Stimulated activated CD8-positive, alpha-beta memory T cell treated with anti-CD3 and anti-CD28 coated beads, Interleukin-12 subunit alpha, Interleukin-12 subunit beta, amount 100 ng/mL, for 4 hours (primary cell): Measurements from ENCODE around the gene NSMCE3.
"Not testable (repeated sequence)": the region's sequence is repeated elsewhere in the genome, so short reads cannot be mapped to it uniquely, and the experiment has no call there.

ENCODE experiments used
- DNase-seq: peaks from one replicate; pipeline ENCODE4 v3.0.0-alpha.2; 2020; ENCODE audit warnings: low read depth

The NSMCE3 gene

DNA sequence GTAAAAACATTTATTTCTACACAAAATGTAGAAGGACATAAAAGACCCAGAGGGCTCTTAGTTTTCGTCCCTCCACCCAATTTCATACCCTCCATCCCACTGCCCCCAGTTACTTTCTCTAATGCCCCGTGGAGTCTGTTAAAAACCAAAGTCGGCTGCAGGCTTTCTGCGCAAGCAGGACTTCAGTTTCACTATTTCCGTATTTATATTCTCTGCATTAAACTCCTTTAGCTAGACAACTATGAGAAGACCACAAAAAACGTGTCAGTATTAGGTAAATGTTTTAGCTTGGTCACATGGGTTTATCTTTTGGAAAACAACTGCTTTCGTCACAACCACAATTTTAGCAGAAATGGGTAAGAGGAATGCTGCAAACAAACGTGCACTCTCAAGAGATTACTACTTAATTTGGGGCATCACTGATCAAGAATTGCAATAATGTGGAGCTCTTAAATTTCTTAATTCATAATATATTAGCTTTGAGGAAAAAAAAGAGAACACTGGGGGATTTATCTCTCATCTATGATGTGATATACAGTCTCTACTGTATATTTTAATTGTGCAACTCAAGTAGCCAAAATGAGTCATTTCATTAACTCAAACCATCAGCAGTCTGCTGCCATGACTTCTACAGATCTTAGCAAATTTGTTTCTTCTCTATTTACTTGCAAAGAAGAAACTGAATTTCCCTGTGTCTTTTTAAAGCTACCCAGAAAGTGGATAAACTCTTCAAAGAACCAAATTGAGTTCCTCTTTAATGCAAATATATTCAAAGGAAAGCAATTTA, 740 bp upstream of the NSMCE3 start:
- DNase-seq = no peak

DNA sequence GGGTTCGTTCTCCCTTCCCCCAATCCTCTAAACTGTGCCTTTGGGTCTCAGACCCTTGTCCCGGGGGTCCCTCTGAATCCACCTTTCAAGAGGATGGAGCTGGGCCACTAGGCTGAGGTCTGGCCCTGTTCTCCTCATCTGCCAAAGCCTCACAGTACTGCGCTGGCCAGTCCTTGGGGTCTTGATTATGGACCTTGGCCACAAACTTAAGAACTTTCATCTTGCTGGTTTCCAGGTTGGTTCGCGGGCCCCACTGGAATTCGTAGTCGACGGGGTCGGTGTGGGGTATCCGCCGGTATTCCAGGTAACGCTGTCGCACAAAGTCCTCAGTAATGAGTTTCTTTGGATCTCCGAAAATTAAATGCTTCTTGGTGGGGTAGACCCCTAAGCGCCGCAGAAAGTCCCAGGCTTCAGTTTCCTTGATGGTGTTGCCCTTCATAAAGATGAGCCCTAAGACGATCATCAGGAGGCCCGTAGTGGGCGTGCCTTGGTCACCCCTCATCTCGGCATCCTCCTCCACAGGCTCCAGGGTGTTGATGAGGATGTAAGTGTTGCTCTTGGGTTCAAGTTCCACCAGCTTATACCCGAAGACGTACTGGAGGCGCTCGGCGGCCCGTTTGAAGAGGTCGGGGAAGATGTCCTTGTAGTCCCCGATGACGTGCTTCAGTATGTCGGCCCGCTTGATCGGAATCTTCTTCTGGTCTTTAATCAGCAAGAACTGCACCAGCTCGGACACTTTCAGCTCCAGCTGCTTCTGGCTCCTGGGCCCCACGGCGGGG, 727 bp downstream of the NSMCE3 start:
- peak; percentile 34 for DNase-seq

DNA sequence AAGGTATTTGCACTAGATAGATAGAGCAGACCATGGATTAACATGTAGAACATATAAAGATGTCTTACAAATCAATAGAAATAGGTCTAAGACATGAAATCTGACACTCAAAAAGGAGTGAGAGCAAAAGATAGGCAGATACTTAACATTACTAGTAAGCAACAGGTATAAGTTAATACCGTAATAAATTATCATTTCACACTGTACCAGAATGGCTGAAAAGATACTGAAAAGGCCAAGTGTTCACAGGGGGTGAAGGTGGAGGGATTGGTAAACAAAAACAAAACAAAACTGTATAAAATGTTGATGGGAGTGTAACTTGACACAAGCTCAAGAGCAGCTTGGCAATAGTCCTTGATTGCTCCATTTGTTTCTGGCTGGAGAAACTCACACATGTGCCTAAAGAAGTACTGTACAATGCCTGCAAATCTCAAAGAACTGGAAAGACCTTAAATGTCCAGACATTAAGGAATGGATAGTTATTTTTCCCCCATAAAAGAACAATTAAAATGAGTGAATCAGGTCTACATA, 3.5 kb downstream of the NSMCE3 start:
- no peak for DNase-seq

DNA sequence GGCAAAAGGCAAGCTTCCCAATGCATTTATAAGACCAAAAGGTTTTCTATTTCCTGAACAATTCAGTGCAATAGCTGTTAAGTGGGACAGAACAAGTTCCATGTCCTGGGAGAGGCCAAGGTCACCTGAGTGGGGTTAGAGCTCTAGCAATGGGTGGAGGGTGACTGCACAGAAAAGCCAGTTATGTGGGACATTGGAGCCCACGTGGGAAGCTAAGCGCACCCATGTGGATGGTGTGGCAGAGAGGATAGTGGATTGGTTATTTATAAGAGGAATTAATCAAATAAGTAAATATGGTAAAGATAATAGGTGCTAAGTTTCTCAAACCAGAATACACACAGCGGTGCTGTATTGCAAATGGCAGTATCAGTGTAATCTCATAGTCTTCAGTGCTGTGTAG, 6.3 kb downstream of the NSMCE3 start:
- no peak for DNase-seq

DNA sequence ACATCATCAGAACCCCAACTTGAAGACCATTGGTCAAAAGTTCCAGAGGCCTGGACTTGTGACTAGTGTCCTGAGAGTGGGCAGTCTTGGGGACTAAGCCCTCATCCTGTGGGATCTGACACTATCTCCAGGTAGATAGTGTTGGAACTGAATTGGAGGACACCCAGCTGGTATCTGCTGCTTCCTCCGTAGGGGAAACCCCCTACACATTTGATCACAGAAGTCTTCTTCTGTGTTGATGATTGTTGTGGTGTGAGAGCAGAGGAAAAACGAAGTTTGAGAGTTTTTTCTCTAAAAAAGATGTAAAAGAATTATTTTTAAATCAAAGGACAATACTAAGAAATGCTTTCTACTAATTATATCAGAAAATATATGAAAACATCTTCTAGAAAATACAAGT, 6.9 kb downstream of the NSMCE3 start:
- DNase-seq = no peak

DNA sequence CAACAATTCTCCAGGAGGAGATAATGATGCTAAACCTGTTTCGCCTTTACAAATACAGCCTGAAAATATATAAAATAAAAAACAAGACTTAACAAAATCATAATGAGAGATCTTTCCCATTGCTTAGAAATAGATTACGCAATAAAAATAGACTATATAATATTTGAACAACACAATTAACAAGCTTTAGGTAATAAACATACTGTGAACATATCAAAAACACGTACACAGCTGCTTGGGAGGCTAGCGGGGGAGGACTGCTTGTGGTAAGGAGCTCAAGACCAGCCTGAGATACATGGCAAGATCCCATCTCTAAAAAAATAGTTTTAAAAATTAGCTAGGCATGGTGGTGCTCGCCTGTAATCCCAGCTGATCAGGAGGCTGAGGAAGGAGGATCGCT, 8.7 kb downstream of the NSMCE3 start:
- DNase-seq = no peak

DNA sequence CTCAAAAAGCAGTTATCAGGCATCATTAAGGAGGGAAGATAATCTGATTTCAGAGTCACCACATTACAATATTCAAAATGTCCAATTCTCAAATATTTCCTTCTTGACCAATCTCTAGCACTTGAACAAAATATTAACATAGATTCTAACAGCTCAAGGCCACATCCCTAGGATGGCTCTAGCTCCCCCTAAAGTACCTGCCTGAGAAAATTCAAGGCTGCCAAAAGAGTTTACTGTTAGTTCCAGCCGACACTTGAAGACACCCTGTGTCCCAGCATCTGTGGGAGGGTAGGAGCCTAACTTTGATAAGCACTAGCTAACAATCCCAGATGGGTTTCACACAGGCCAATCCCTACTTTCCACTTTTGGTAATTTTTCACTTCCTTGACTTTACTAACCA, 10.4 kb downstream of the NSMCE3 start:
- DNase-seq = no peak

DNA sequence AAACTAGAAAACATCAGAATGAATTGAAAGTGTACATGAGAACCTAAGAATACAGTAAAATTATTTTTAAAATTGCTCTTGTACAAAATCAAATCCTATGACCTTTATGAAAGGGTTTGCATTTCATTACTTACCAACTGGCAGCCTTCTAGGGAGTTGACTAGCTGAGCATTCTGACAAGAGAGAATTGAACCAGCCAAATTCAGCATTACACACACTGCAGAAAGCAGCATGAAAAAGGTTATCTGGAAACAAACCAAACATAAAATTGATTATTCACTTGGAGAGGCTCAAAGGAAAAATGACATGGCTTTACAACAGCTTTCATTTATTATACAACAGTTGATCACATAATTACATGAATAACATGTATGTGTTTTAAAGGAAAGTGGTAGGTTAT, 17.4 kb downstream of the NSMCE3 start:
- no peak for DNase-seq

DNA sequence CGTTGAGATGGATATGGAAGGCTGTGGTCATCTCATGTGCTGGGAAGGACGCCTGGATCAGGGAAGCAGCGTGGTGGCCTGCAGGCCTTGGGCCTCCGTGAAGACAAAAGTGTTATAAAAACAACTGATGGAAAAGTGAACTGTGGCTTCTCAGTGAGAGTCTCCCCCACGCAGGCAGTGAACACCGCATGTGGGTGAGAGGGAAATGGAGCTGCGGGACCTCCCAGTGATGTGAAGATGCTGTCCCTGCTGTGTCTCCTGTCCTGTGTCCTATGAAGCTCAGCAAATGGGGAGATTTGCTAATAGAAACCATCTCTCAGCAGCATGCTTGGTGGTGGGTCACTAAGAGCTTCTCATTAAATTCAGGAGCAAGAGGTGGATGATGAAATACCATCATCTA, 25.1 kb downstream of the NSMCE3 start:
- no peak for DNase-seq

DNA sequence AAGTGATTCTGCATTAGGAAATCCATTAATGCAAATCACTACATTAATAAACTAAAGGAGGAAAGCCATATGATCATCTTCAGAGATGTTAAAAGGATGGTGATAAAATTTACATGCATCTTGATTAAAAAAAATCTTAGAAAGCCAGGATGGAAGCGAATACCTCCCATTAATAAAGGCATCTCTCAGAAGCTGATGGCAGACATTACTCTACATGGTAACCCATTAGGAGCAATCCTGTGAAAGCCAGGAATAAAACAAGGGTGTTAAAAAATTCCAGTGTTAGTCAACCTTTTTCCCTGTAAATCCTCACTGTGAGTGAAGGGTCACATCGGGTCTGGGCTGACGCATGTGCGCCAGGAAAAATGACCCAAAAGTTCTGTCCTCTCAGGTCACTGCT, 25.5 kb downstream of the NSMCE3 start:
- DNase-seq = no peak

DNA sequence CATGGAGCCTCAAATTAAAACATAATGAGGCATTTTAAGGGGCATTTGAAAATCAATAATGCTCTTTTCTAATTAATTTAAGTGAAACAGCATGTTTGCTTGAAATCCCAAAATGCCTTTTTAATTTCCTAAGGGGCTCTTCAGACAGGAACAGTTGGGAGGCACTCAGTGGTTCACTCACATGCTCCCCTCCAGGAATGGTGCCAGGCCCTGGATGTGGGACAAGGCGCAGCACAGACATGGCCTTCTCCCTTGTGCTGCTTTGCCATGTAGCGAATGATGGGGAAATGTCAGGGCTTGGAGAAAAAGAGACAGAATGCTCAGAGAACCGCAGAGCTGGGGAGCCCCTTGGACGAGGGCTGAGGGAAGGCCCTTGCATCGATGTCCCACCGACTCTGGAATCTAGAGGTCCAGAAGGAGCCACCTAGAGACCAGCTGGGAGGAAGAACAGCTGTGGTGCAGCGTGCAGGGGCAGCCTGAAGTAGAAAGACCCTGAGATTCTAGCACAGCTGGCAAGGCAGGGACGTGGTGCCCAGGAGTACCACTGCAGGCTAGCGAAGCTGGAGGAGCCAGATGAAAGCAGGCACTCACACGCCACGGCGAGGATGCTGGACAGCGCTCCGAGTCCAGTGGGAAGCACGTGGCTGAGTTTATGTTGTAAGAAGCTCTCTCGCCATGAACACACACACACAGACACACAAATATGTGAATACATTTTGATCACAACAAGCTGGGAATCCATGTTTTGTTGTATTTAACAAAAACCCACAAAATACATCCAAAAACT, 27.0 kb downstream of the NSMCE3 start:
- DNase-seq = no peak

DNA sequence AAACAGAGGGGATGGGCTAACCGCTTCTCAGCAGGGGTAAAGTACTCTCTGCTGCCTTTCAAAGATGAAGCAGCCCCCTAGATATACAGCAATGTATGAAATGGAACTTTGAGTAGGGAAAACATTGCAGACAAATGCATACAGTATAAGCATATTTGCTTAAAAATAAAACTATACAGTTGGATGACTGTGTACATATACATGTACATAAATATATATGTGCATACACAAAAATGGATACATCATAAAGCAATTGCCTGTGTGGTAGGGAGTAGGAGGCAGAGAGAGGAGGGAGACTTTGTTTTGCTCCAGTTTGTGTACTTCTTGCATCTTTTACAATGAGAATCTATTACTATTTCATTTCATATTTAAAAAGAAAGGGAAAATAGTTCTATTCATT, 28.4 kb downstream of the NSMCE3 start:
- DNase-seq = no peak

DNA sequence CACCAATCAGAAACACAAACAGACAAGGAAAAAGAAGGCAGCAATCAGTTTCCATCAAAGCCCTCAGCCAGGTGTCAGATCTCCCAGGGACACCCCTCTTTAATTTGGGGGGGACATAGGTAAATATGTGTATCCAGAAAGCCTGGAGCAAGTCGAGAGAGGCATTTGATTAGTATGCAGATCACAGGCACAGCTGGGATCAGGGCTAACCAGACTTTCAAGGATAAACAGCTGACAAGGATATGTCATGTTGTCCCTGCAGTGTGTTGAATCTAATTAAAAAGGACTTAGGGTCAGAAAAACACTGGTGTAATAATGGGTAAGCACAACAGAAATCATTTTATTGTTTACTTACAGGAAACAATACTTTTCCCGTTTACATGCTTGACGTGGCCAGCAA, 30.2 kb downstream of the NSMCE3 start:
- no peak for DNase-seq

DNA sequence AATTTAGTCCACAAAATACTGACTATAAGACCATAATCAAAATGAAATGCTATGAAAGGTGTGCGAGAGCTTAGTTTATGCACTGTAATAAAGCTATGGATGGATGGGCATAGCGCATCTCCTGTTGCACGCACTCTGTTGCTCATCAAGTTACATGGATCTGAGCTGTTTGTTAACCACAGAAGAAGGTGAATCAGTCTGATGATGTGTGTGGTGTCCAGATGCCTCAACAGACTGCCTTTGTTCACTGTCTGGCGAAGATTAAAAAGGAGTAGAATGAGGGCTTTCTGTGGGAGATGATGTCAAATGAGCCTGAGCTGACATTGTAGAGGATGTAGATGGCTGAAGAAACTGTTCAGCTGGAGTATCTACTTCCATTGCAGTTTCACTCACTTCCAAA, 36.1 kb downstream of the NSMCE3 start:
- DNase-seq = no peak

DNA sequence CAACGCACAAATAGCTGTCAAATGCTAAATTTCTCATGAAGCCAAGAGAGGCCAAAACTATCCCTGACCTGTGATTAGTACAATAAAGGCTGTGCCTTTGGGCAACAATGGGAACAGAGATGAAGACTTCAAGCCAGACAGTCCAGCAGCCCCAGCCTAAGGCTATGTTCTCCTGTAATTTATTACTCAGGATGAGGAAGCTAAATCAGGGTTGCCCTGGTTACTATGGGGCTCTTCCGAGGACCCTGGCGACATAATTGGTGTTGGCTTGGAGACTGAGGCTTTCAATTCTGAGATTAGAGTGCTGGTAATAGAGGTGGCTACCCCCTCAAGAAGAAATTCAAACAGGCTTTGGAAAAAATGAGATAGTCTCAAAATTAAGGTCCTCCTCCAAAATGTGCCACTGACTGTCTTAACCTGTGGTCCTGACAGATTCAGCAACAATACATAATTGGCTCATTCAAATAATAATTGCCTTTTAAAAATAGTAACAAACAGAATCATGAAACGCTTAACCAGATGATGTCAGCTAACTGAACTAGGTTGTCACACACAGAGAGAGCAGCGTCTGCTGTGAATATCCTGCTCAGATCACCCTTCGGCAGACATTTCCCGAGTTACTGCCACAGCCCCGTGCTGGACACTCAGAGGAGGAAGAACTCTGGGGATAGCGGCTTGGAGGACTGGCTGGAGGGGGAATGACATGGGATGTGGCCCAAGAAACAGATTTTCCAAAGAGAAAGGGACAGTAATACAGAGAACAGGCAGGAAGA, 43.0 kb downstream of the NSMCE3 start:
- DNase-seq = no peak

DNA sequence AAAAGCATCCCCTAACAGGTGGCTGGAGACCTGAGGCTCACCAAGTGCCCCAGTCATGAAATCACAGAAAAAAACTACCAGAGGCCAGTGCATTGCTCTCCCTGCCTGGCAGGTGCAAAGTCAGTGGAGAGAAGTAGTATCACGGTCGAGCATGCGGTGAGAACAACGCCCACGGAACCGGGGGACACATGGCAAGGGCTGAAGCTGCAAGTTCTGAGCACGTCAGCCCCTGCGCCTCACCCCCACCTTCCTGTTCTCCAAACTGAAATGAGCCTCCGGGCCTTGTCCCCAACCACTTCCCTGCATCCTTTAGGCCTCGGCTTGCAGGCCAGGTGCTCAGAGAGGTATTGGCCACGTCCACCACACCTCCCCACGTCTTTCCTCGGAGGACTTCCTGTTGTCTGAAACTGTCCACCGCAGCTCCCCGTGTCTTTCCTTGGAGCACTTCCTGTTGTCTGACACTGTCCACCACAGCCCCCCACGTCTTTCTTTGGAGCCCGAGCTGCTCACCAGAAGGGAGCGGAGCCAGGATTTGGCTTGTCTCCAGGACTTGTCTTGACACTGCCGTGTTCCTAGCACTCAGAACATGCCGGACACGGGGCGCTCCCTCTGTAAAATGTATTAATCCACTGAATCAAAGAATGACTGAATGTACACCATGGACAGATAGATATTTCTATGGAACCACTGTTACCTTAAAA, 43.9 kb downstream of the NSMCE3 start:
- DNase-seq = no peak

DNA sequence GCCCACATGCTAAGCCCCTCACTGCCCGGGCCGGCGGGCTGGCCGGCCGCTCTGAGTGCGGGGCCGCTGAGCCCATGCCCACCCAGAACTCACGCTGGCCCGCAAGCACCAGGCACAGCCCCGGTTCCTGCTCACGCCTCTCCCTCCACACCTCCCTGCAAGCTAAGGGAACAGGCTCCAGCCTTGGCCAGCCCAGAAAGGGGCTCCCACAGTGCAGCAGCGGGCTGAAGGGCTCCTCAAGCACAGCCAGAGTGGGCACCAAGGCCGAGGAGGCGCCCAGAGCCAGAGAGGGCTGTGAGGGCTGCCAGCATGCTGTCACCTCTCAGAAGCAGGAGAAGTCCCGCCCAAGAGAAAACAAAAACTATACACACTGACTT, 44.6 kb downstream of the NSMCE3 start:
- DNase-seq = not testable (repeated sequence)

DNA sequence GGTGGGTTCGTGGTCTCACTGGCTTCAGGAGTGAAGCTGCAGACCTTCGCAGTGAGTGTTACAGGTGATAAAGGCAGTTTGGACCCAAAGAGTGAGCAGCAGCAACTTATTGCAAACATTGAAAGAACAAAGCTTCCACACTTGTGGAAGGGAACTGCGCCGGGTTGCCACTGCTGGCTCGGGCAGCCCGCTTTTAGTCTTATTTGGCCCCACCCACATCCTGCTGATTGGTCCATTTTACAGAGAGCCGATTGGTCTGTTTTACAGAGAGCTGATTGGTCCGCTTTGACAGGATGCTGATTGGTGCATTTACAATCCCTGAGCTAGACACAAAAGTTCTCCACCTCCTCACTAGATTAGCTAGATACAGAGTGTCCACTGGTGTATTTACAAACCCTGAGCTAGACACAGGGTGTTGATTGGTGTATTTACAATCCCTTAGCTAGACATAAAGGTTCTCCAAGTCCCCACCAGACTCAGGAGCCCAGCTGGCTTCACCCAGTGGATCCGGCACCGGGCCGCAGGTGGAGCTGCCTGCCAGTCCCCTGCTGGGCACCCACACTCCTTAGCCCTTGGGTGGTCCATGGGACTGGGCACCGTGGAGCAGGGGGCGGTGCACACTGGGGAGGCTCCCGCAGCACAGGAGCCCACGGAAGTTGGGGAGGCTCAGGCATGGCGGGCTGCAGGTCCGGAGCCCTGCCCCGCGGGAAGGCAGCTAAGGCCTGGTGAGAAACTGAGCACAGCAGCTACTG, 45.2 kb downstream of the NSMCE3 start:
- not testable (repeated sequence) for DNase-seq

DNA sequence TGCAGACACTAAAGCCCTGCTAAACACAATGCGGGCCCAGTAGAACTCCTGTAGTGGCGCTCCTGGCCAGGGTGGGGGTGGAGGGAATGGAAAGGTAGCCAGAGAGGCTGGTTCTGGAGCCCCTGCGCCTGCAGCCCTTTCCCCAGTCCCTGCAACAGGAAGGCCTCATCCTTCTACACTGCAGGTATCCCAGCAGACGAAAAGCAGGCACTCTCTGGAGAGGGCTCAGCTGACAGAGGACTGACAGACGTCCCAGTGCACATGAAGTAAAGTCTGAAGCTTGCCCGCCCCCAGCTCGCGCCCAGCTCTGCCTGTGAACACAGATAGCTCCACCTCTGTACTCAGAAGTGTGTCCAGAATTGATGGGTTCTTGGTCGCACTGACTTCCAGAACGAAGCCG, 46.0 kb downstream of the NSMCE3 start:
- DNase-seq = no peak

DNA sequence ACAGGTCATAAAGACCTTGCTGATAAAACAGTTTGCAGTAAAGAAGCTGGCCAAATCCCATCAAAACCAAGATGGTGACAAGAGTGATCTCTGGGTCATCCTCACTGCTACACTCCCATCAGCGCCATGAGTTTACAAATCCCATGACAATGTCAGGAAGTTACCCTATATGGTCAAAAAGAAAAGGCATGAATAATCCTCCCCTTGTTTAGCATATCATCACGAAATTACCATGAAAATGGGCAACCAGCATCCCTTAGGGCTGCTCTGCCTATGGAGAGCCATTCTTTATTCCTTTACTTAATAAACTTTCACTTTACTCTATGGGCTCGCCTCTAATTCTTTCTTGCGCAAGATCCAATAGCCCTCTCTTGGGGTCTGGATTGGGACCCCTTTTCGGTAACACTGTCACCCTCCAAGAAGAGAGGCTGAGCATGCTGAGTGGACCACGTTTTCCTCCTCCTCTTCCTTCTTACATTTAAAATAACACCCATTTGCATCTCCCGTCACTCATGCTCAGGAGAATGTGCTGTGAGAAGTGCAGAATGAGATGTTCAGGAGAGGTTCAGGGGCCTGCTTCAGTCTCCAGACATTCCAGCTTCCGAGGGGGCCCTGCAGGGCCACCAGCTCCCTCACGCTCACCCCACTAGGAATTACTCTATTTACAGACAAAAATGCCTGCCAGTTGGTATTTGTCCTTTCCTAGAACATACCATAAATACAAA, 47.3 kb downstream of the NSMCE3 start:
- DNase-seq = no peak
